Stimulated activated CD8-positive, alpha-beta memory T cell treated with anti-CD3 and anti-CD28 coated beads, Interleukin-4, amount 100 ng/mL, for 1 hour (primary cell): Measurements from ENCODE around the gene UBE2N.
"Not testable (repeated sequence)": the region's sequence is repeated elsewhere in the genome, so short reads cannot be mapped to it uniquely, and the experiment has no call there.

ENCODE experiments used
- DNase-seq, 2 donors: peaks; one replicate each; pipeline ENCODE4 v3.0.0-alpha.2; 2020; ENCODE audit warnings: low read depth in 2 of 2, low spot score in 1 of 2

The UBE2N gene

GRCh38 chr12:93415723-93416464 is 25.9 kb downstream of the UBE2N start:
- DNase-seq, result no peak

- no peak for DNase-seq
Observed at GRCh38 chr12:93413064-93413463, 28.7 kb downstream of the UBE2N start.

GRCh38 chr12:93412396-93412795 is 29.4 kb downstream of the UBE2N start:
- not testable (repeated sequence) for DNase-seq

GRCh38 chr12:93411060-93411459 is 30.7 kb downstream of the UBE2N start:
- not testable (repeated sequence) for DNase-seq

GRCh38 chr12:93409343-93410187 is 32.2 kb downstream of the UBE2N start:
- not testable (repeated sequence) for DNase-seq

- DNase-seq, result no peak
Observed at GRCh38 chr12:93408813-93409212, 32.9 kb downstream of the UBE2N start.

- DNase-seq, result no peak
Observed at GRCh38 chr12:93407963-93408283, 33.8 kb downstream of the UBE2N start.

- no peak for DNase-seq
Observed at GRCh38 chr12:93407054-93407962, 34.4 kb downstream of the UBE2N start.

GRCh38 chr12:93404961-93405849 is 36.5 kb downstream of the UBE2N start:
- no peak for DNase-seq

GRCh38 chr12:93403988-93404803 is 37.6 kb downstream of the UBE2N start:
- no peak for DNase-seq

GRCh38 chr12:93402333-93403311 is 39.1 kb downstream of the UBE2N start:
- DNase-seq, result no peak

- not testable (repeated sequence) for DNase-seq
Observed at GRCh38 chr12:93399183-93399863, 42.4 kb downstream of the UBE2N start.

- DNase-seq, result no peak
Observed at GRCh38 chr12:93397412-93397811, 44.3 kb downstream of the UBE2N start.

GRCh38 chr12:93393425-93393824 is 48.3 kb downstream of the UBE2N start:
- DNase-seq, result no peak

- DNase-seq, result no peak
Observed at GRCh38 chr12:93390549-93391297, 51.0 kb downstream of the UBE2N start.

- DNase-seq, result no peak
Observed at GRCh38 chr12:93390031-93390430, 51.7 kb downstream of the UBE2N start.

- no peak for DNase-seq
Observed at GRCh38 chr12:93387780-93388179, 54.0 kb downstream of the UBE2N start.
